Aorta (tissue), 5 donors: ENCODE measurements around the gene SAMD11. TPM values are rescaled to one million over a fixed set of nuclear protein-coding genes. Genes with fewer than 3 reads are reported as not detected.
"Not testable (repeated sequence)": the region's sequence is repeated elsewhere in the genome, so short reads cannot be mapped to it uniquely, and the experiment has no call there.

Experiments used
- ATAC-seq: fragments of 200-7000 bp; cut with Tn5 transposase; one replicate; pipeline ENCODE4 v1.9.1; 2022; ENCODE audit warnings: moderate library complexity; ENCODE audit not compliant: low FRiP score
- DNase-seq, 2 donors: peaks; one replicate each; pipeline ENCODE4 v3.0.0-alpha.2; 2020
- H3K27ac ChIP-seq, 2 donors: one replicate each; pipeline ENCODE4 v1.5.1; 2013; ENCODE audit warnings: low read length in 2 of 2, mild to moderate bottlenecking in 2 of 2, moderate library complexity in 2 of 2, control low read depth in 1 of 2, inconsistent platforms in 1 of 2, low read depth in 1 of 2
- H3K27me3 ChIP-seq, 2 donors: one replicate each; pipeline ENCODE4 v1.6.1; 2013; ENCODE audit warnings: control low read depth in 1 of 2, low read length in 1 of 2, mild to moderate bottlenecking in 1 of 2, moderate library complexity in 1 of 2; ENCODE audit not compliant: insufficient read depth in 2 of 2, control insufficient read depth in 1 of 2
- H3K36me3 ChIP-seq, 2 donors: one replicate each; pipeline ENCODE4 v1.6.1; 2013; ENCODE audit warnings: control low read depth in 1 of 2, low read length in 1 of 2, mild to moderate bottlenecking in 1 of 2; ENCODE audit not compliant: insufficient read depth in 2 of 2, control insufficient read depth in 1 of 2
- H3K4me1 ChIP-seq, 2 donors: one replicate each; pipeline ENCODE4 v1.6.1; 2013; ENCODE audit warnings: low read length in 2 of 2, control low read depth in 1 of 2, mild to moderate bottlenecking in 1 of 2, moderate library complexity in 1 of 2; ENCODE audit not compliant: insufficient read depth in 2 of 2, control insufficient read depth in 1 of 2
- H3K4me3 ChIP-seq, 2 donors: one replicate each; pipeline ENCODE4 v1.5.1; 2013; ENCODE audit warnings: low read length in 2 of 2, control low read depth in 1 of 2, mild to moderate bottlenecking in 1 of 2
- H3K9me3 ChIP-seq: one replicate; pipeline ENCODE4 v1.6.1; 2013; ENCODE audit warnings: mild to moderate bottlenecking, low read length; ENCODE audit not compliant: control insufficient read depth
- WGBS, 2 donors: extraction: QIAGEN DNeasy Blood & Tissue Kit; methylation state at CpG; one replicate each; pipeline ENCODE4 v1.1.7; 2013; 5-methylcytosine and 5-hydroxymethylcytosine counted together
- intact Hi-C, 2 donors: fragments of 100-400 bp; cut with DNase I; formaldehyde crosslinking; loops; one replicate each; pipeline versions ENCODE4 v1.14.2 to v1.15.0; 2022
- polyA plus RNA-seq, 2 donors: library from polyadenylated mRNA; stranded (reverse); fragments of 200-250 nt; gene quantifications; one replicate each; pipeline ENCODE4 v1.2.3, GENCODE V29; 2013
- total RNA-seq, 2 donors: library from RNA; stranded (reverse); fragmentation: NEBNext Ultra II Directional; extraction: Animal tissue kit (Norgen Biotek cat#: 25700); gene quantifications; one replicate each; pipeline ENCODE4 v1.2.1, GENCODE V29; 2021
- donor health status: healthy with polysubstance abuse.
- donor health status: Bipolar disorder and iron deficiency.
- donor health status: DM: no; HTN: no; CAD: no.
- donor health status: DM: no; HTN: no; CAD: no.
- donor health status: DM: yes; HTN: yes; CAD: no.

Gene SAMD11
- total and polyA plus RNA-seq, 4 donors: 2.6 to 44.3 (median 18.6) TPM

DNA sequence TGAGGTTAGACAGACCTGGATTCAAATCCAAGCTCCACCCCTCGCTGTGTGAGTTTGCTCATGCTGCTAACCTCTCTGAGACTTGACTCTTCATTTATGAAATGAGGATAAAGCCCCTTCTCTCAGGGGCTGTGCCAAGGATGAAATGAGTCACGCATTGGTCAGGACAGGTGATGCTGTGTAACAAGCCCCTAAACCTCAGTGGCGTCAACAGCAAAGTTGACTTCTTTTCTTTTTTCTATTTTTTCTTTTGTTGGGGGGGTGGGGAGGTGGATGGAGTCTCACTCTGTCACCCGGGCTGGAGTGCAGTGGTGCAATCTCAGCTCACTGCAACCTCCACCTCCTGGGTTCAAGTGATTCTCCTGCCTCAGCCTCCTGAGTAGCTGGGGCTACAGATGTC, 33.9 kb upstream of the SAMD11 start:
- H3K4me1 ChIP-seq, intact Hi-C loops, H3K9me3 ChIP-seq, DNase-seq, H3K4me3 ChIP-seq, H3K36me3 ChIP-seq, H3K27me3 ChIP-seq, H3K27ac ChIP-seq, ATAC-seq: not testable (repeated sequence)
- 86% methylated on average over 4 of the region's 4 CpGs for WGBS, 2 donors

- intact Hi-C loops, H3K27ac ChIP-seq, ATAC-seq, DNase-seq, H3K36me3 ChIP-seq, H3K9me3 ChIP-seq, H3K4me1 ChIP-seq, H3K4me3 ChIP-seq, H3K27me3 ChIP-seq: not testable (repeated sequence)
- WGBS, 2 donors: 74 to 79% methylated on average over 9 of the region's 9 CpGs
Observed at GRCh38 chr1:890234-890633, 33.5 kb upstream of the SAMD11 start.

DNA sequence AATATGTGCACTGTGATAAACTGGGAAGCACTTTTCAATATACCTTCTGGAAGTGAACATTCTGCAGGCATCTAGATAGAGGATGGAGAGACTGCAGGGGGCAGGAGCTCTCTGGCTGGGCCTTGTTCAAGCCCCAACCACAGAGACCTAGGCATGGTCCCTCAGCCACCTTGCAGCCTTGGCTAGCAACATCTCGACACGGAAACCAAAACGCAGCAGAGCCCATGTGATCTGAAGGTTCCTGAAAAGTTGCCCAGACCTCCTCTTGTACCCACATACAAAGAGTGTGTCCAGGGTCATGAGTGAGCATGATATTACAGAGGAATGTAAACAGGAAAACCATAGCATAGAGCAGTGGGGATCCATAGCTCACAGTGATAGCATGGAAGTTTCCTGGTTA, 33.1 kb upstream of the SAMD11 start:
- intact Hi-C loops: no loop called here
- Histone ChIP-seq H3K27me3 (no peaks in the 10 kb centered on the region), H3K9me3 (no peaks in the 10 kb centered on the region)

DNA sequence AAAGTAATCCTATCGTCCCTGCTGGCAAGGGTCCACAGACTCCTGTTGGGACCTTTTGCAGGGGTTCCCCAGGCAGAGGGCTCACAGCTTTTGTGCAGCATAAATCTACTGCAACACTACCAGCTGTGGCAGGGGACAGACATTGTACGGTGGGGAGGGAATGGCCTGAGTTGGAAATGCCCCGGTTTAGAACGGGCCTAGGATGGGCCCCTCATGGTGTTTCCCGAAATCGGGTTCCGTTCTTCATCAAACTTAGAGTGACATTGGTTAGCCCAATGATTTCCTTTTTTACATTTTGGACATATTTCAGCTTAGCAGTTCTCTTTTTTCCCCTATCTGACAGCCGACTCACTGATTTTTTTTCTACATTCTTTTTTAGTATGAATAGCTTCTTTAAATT, 26.5 kb upstream of the SAMD11 start:
- H3K9me3 ChIP-seq: no peaks in the 10 kb centered on the region
- ATAC-seq (no peak), DNase-seq (no peak)
- H3K4me3 ChIP-seq: no peak overlapping the region
- H3K27ac ChIP-seq: no peak overlapping the region
- H3K36me3 ChIP-seq: no peaks in the 10 kb centered on the region
- no peaks in the 10 kb centered on the region for H3K4me1 ChIP-seq
- no peaks in the 10 kb centered on the region for H3K27me3 ChIP-seq
- intact Hi-C loops: no loop called here
- WGBS, 2 donors: 16 to 29% methylated on average over 8 of the region's 8 CpGs

More for the DNA sequence above, 33.1 kb upstream of the SAMD11 start:
- WGBS, 2 donors: 43 to 49% methylated on average over 3 of the region's 3 CpGs
- Histone ChIP-seq H3K27ac (no peak overlapping the region), H3K36me3 (no peaks in the 10 kb centered on the region), H3K4me3 (no peak overlapping the region), H3K4me1 (no peaks in the 10 kb centered on the region)
- DNase-seq (no peak), ATAC-seq (no peak)

- H3K27me3 ChIP-seq, H3K27ac ChIP-seq, H3K4me1 ChIP-seq, H3K4me3 ChIP-seq, H3K36me3 ChIP-seq, ATAC-seq, H3K9me3 ChIP-seq, intact Hi-C loops, DNase-seq: not testable (repeated sequence)
- 72 to 73% methylated on average over 17 of the region's 17 CpGs for WGBS, 2 donors
Observed at GRCh38 chr1:897951-898350, 25.8 kb upstream of the SAMD11 start.

DNA sequence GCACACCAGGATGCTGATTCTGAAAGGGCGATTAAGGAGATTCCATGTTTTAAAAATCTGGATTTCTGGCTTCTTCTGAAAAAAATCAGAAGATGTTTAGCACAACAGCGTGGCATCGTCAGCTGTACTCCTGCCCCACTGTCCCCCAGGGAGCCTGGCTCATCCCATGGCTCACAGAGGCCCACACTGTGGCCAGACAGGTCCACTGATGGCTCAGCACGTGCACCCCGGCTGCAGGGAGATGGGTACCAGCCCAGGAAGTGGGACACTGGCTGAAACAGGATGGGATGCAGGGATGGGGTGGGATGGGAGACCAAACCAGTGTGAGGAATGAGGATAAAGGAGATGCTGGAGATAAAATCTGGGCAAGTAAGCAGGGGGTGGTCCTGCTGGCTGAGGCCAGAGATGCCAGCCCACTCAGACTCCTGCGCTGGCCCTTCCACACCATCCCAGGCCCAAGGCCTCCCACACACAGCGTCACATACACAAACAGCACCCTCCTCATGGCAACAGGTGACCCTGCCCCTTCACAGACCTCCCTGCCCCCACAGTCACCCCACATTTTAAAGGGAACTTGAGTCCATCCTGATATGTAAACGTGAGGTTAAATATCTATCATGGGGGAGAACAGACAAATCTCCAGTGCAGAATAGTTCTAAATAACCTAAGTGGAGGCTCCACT, 23.9 kb upstream of the SAMD11 start:
- Histone ChIP-seq H3K4me3 (no peak overlapping the region), H3K4me1 (no peaks in the 10 kb centered on the region), H3K27me3 (no peaks in the 10 kb centered on the region), H3K36me3 (no peaks in the 10 kb centered on the region), H3K9me3 (no peaks in the 10 kb centered on the region), H3K27ac (no peak overlapping the region)
- intact Hi-C loops: loop anchor here (5.0 to 10.0 kb wide), 3 partner anchors 55 to 165 kb away; partner anchors contain the start of gene NOC2L (in 2 of the 2)
- DNase-seq (no peak), ATAC-seq (no peak)
- 85 to 95% methylated on average over 8 of the region's 8 CpGs for WGBS, 2 donors

- Histone ChIP-seq H3K27me3 (no peaks in the 10 kb centered on the region), H3K4me1 (no peaks in the 10 kb centered on the region), H3K4me3 (no peak overlapping the region), H3K36me3 (no peaks in the 10 kb centered on the region), H3K27ac (no peak overlapping the region), H3K9me3 (no peaks in the 10 kb centered on the region)
- no peak for ATAC-seq
- WGBS, 2 donors: 79 to 83% methylated on average over 18 of the region's 18 CpGs
- no peak for DNase-seq
- intact Hi-C loops: loop anchor here (5.0 to 10.0 kb wide), 3 partner anchors 54 to 164 kb away; partner anchors contain the start of gene NOC2L (in 2 of the 2)
Observed at GRCh38 chr1:901108-901859, 22.4 kb upstream of the SAMD11 start.

DNA sequence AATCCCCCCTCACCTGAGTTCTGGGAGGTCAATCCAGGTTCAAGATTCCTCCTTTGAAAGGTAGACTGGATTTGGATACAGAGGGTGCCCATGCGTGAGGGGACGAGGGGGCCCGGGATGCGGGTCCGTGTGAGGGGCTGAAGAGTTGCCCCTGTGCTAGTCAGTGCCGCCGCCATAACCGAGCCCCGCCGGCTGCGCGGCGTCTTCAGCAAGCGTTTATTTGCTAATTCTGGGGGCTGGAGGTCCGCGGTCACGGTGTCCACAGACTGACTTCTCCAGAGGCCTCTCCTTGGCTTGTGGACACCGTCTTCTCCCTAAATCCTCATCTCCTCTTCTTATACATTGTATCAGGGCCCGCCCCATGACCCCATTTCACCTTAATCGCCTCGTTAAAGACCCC, 20.9 kb upstream of the SAMD11 start:
- H3K36me3 ChIP-seq: no peaks in the 10 kb centered on the region
- H3K9me3 ChIP-seq: no peaks in the 10 kb centered on the region
- DNase-seq (peak in 1 of 2 donors; percentile 74), ATAC-seq (no peak)
- H3K27ac ChIP-seq: no peak overlapping the region
- no peaks in the 10 kb centered on the region for H3K4me1 ChIP-seq
- WGBS, 2 donors: 94 to 96% methylated on average over 21 of the region's 21 CpGs
- H3K27me3 ChIP-seq: no peaks in the 10 kb centered on the region
- intact Hi-C loops: loop anchor here (5.0 to 10.0 kb wide), 3 partner anchors 52 to 162 kb away; partner anchors contain the start of gene NOC2L (in 2 of the 2)
- no peak overlapping the region for H3K4me3 ChIP-seq
